Measurements from ENCODE around the gene DAB1.

Gene DAB1

GRCh38 chr1:57036641-57037579, 386.9 kb downstream of the DAB1 start:
- Histone ChIP-seq H3K4me3 (ENCODE audit: low read depth, low read length) (no peak overlapping the region), H3K4me1 (ENCODE audit: control insufficient read depth, insufficient read depth, low read length) (no peaks in the 10 kb centered on the region), H3K9me3 (ENCODE audit: control insufficient read depth, insufficient read depth, low read depth, low read length) (no peaks in the 10 kb centered on the region), H3K27ac (ENCODE audit: extremely low read depth, low read depth, low read length) (no peak overlapping the region), H3K36me3 (ENCODE audit: control insufficient read depth in 2 of 2, insufficient read depth in 1 of 2, low read length in 2 of 2) (no peaks in the 10 kb centered on the region)
- CTCF ChIA-PET, result interaction anchor here (0.7 kb wide), 2 partner anchors 10 to 1661 kb away, joined by 3 to 4 read pairs; no protein-coding TSS in a partner anchor
- no peak for TF ChIP-seq PATZ1 (tag by site-specific recombination; IDR thresholded peaks at IDR 0.05)
- TF ChIP-seq ZFP69B (tag by site-specific recombination; IDR thresholded peaks at IDR 0.05), result no peak
- no peak for TF ChIP-seq PBX3 (CRISPR knock-in tag; IDR thresholded peaks at IDR 0.05)
- TF ChIP-seq ZNF37A (tag by site-specific recombination; IDR thresholded peaks at IDR 0.05), result no peak
- no peak for TF ChIP-seq ZNF514 (tag by site-specific recombination; IDR thresholded peaks at IDR 0.05)
- no peak for TF ChIP-seq AEBP2 (tag by site-specific recombination; IDR thresholded peaks at IDR 0.05; ENCODE audit: borderline replicate concordance)
- TF ChIP-seq ZNF121 (tag by site-specific recombination; IDR thresholded peaks at IDR 0.05), result no peak
- TF ChIP-seq KLF1 (tag by site-specific recombination; IDR thresholded peaks at IDR 0.05), result no peak
- no peak for TF ChIP-seq ZXDB (tag by site-specific recombination; IDR thresholded peaks at IDR 0.05)
- TF ChIP-seq ZNF776 (tag by site-specific recombination; IDR thresholded peaks at IDR 0.05; ENCODE audit: borderline replicate concordance), result no peak
- TF ChIP-seq KLF16 (tag by site-specific recombination; IDR thresholded peaks at IDR 0.05), result no peak
- TF ChIP-seq ZNF280D (tag by site-specific recombination; IDR thresholded peaks at IDR 0.05), result no peak
- TF ChIP-seq ZBTB1 (tag by site-specific recombination; IDR thresholded peaks at IDR 0.05), result no peak
- POLR2A ChIA-PET, result no interaction called here

GRCh38 chr1:57034713-57035112, 389.1 kb downstream of the DAB1 start:
- Histone ChIP-seq H3K36me3 (ENCODE audit: control insufficient read depth in 2 of 2, insufficient read depth in 1 of 2, low read length in 2 of 2) (no peaks in the 10 kb centered on the region), H3K9me3 (ENCODE audit: control insufficient read depth, insufficient read depth, low read depth, low read length) (no peaks in the 10 kb centered on the region), H3K4me1 (ENCODE audit: control insufficient read depth, insufficient read depth, low read length) (no peaks in the 10 kb centered on the region), H3K27ac (ENCODE audit: extremely low read depth, low read depth, low read length) (no peak overlapping the region), H3K4me3 (ENCODE audit: low read depth, low read length) (no peak overlapping the region)
- TF ChIP-seq ZNF311 (tag by site-specific recombination; IDR thresholded peaks at IDR 0.05; ENCODE audit: borderline replicate concordance), result no peak
- TF ChIP-seq REPIN1 (tag by site-specific recombination; IDR thresholded peaks at IDR 0.05; ENCODE audit: low read depth), result no peak
- CTCF ChIA-PET, result no interaction called here
- POLR2A ChIA-PET, result no interaction called here
